ENCODE results near the gene NFS1. TPM values are rescaled to one million over a fixed set of nuclear protein-coding genes. Genes with fewer than 3 reads are reported as not detected.

NFS1 gene
- total and polyA plus RNA-seq, 2 of the 8 experiments (the other 6 are each of a cell fraction or from before 2014, with no cell fraction given), result 26.1 to 38.8 TPM

GRCh38 chr20:35734777-35735649, 35.9 kb upstream of the NFS1 start:
- H3K36me3 ChIP-seq (ENCODE audit: control insufficient read depth in 2 of 4, insufficient read depth in 4 of 4, low read length in 3 of 4), result peaks cover 53 to 100% (median 91%) of the 10 kb centered on the region in 4 experiments
- no peak overlapping the region for H3K23ac ChIP-seq (ENCODE audit: insufficient read length)
- 95% methylated on average over 4 of the region's 4 CpGs; no CpG with 5 or more reads in 1 of the 2 experiments for WGBS, 2 experiments (ENCODE audit: extremely low coverage in 1 of 2, insufficient coverage in 1 of 2, insufficient read length in 1 of 2, insufficient replicate concordance in 2 of 2, low coverage in 1 of 2, low lambda C conversion rate in 2 of 2, missing lambda C conversion rate in 1 of 2)
- no peak overlapping the region for H3K18ac ChIP-seq (ENCODE audit: extremely low read depth, low read length)
- no peak overlapping the region for H3K4me3 ChIP-seq (ENCODE audit: extremely low read depth in 1 of 4, insufficient read depth in 2 of 4, low read depth in 3 of 4, low read length in 4 of 4)
- H3K14ac ChIP-seq (ENCODE audit: insufficient read length), result no peak overlapping the region
- H2AFZ ChIP-seq (ENCODE audit: low read length), result no peak overlapping the region
- H2BK12ac ChIP-seq (ENCODE audit: low read depth, low read length), result no peak overlapping the region
- TF ChIP-seq SIN3A (conservative IDR thresholded peaks at IDR 0.05 in 1 of 2, IDR thresholded peaks at IDR 0.05 in 1 of 2; ENCODE audit: low read depth in 1 of 2, low read length in 2 of 2) (no peak), PHF8 (conservative IDR thresholded peaks at IDR 0.05; ENCODE audit: low read depth, low read length) (no peak), RFX5 (IDR thresholded peaks at IDR 0.05; ENCODE audit: borderline replicate concordance, low read depth, low read length) (no peak), JUND (IDR thresholded peaks at IDR 0.05; ENCODE audit: low read length) (no peak), POLR2A (IDR thresholded peaks at IDR 0.05; ENCODE audit: control extremely low read depth in 1 of 2, low read depth in 2 of 2, low read length in 2 of 2) (0 out of 3 replicates have a peak, but pooled peaks of 1 of the 2 experiments have one; percentile 2), MAX (IDR thresholded peaks at IDR 0.05) (no peak)
- TF ChIP-seq, protein P1, sequence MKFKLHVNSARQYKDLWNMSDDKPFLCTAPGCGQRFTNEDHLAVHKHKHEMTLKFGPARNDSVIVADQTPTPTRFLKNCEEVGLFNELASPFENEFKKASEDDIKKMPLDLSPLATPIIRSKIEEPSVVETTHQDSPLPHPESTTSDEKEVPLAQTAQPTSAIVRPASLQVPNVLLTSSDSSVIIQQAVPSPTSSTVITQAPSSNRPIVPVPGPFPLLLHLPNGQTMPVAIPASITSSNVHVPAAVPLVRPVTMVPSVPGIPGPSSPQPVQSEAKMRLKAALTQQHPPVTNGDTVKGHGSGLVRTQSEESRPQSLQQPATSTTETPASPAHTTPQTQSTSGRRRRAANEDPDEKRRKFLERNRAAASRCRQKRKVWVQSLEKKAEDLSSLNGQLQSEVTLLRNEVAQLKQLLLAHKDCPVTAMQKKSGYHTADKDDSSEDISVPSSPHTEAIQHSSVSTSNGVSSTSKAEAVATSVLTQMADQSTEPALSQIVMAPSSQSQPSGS (IDR thresholded peaks at IDR 0.05; ENCODE audit: low read length), result peak; percentile 47; the same call in 1 of the 2 replicates
- no peaks in the 10 kb centered on the region for H3K27me3 ChIP-seq (replicated peaks in 1 of 4; ENCODE audit: control insufficient read depth in 3 of 4, extremely low read depth in 1 of 4, insufficient read depth in 3 of 4, low read length in 3 of 4)
- H3K56ac ChIP-seq (replicated peaks; ENCODE audit: insufficient read length, low read depth, low read length), result no peak overlapping the region
- H4K8ac ChIP-seq (ENCODE audit: extremely low read depth, insufficient read depth, low read length), result no peak overlapping the region
- ChIA-PET CTCF (ENCODE audit: partially characterized antibody) (interaction anchor here (0.6 to 0.8 kb wide), 2 partner anchors 12 to 148 kb away, joined by 3 to 4 read pairs; no protein-coding TSS in a partner anchor), POLR2A (ENCODE audit: partially characterized antibody) (interaction anchor here (0.6 to 45.3 kb wide), 22 partner anchors 5 to 737 kb away, joined by 3 to 2341 read pairs (median 4); partner anchors contain the start of genes NFS1, PHF20, RBM39 and ROMO1)
- H3K79me1 ChIP-seq (ENCODE audit: low read depth, low read length), result no peaks in the 10 kb centered on the region
- H3K9ac ChIP-seq (replicated peaks in 1 of 4; ENCODE audit: extremely low read depth in 1 of 4, low read depth in 3 of 4, low read length in 3 of 4), result no peak overlapping the region
- FAIRE-seq (no peak), DNase-seq (ENCODE audit: low read depth in 1 of 2, low spot score in 2 of 2) (no peak)
- H3K4me1 ChIP-seq (replicated peaks in 1 of 4; ENCODE audit: control insufficient read depth in 3 of 4, insufficient read depth in 4 of 4, low read length in 3 of 4), result no peaks in the 10 kb centered on the region; a peak in 1 of 7 replicates
- no peak overlapping the region for H3K27ac ChIP-seq (ENCODE audit: low read depth, low read length)
- no peak overlapping the region for H2AK5ac ChIP-seq (ENCODE audit: low read depth, low read length)
- peaks cover 22 to 27% of the 10 kb centered on the region in 2 experiments for H4K20me1 ChIP-seq (replicated peaks in 1 of 2; ENCODE audit: control insufficient read depth in 1 of 2, insufficient read depth in 2 of 2, low read length in 2 of 2)
- H3K23me2 ChIP-seq (ENCODE audit: low read depth, low read length), result no peaks in the 10 kb centered on the region
- H3K4ac ChIP-seq (replicated peaks; ENCODE audit: insufficient read length, low read depth, low read length), result no peak overlapping the region
- no peak overlapping the region for H2BK15ac ChIP-seq (ENCODE audit: low read length)
- no peaks in the 10 kb centered on the region for H3K9me3 ChIP-seq (ENCODE audit: insufficient read depth in 2 of 2, low read depth in 1 of 2, low read length in 1 of 2)
- no peak overlapping the region for H2BK120ac ChIP-seq (replicated peaks; ENCODE audit: low read depth, low read length)
- H3K79me2 ChIP-seq (ENCODE audit: control insufficient read depth in 1 of 2, insufficient read depth in 2 of 2, low read length in 2 of 2), result peaks cover 24 to 99% of the 10 kb centered on the region in 2 experiments
- H2BK5ac ChIP-seq (ENCODE audit: low read depth, low read length), result no peak overlapping the region
- H4K5ac ChIP-seq (ENCODE audit: insufficient read length, low read depth, low read length), result no peak overlapping the region
- no peak overlapping the region for H3K4me2 ChIP-seq (ENCODE audit: insufficient read depth in 1 of 2, low read depth in 2 of 2, low read length in 2 of 2)
- no peak overlapping the region for H4K91ac ChIP-seq (replicated peaks; ENCODE audit: insufficient read length, low read length)
- no peak overlapping the region for H2BK20ac ChIP-seq (ENCODE audit: low read length)
